ENCODE measurements around the gene ABCB8. TPM values are rescaled to one million over a fixed set of nuclear protein-coding genes. Genes with fewer than 3 reads are reported as not detected.

Gene ABCB8
- total RNA-seq: 10 to 100 TPM; 21.0 to 49.0 (median 31.6) TPM

DNA sequence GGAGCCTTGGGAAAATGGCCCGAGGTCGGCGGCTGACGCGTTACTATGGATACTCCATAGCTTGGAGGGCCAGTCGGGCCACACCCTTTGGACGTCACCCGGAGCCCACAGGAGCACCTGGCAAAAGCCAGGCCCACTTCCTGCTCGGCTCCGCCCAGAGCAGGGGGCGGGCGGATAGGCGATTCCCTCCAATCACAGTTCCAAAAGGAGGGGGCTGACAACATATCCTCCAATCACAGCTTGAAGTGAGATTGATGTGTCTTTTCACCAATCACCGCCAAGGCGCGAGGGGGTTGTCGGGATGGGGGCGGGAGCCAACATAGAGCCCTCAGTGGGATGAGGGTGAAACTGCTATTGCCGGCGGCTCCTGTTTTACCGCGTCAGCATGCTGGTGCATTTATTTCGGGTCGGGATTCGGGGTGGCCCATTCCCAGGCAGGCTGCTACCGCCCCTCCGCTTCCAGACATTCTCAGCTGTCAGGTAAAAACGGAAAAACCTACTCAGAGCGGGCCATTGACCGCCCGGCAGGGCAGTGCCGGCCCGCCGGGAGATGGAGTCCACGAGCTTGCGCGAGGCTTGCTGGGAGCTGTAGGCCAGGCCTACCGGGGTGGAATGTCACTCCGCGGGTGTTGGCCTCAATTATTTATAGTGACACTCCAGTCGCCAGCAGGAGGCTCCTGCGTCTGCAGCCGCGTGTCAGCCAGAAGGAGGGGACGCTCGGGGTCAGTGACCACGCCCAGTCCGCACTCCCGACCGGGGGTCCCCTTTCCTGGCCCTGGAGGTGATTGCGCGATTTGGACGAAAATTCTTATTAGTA lies at the start of gene ABCB8:
ABCB8 (plus strand) TSS at position 320 of the 817 bp plus-strand sequence; CDS start at position 386, 66 bp downstream.
- peaks cover 0 to 17% (median 7%) of the 10 kb centered on the region in 4 donors for H3K4me1 ChIP-seq
- H3K27me3 ChIP-seq: peaks cover 0 to 11% of the 10 kb centered on the region in 2 donors
- peak within 1 kb of the TSS; percentile 53 to 82 (median 68) for H3K4me3 ChIP-seq
- H3K36me3 ChIP-seq: peaks cover 0 to 28% (median 0%) of the 10 kb centered on the region in 3 donors
- no peaks in the 10 kb centered on the region for H3K9me3 ChIP-seq
- DNase-seq (ENCODE audit: low spot score in 2 of 2): peak; percentile 99 to 100
- TF ChIP-seq, protein P1, sequence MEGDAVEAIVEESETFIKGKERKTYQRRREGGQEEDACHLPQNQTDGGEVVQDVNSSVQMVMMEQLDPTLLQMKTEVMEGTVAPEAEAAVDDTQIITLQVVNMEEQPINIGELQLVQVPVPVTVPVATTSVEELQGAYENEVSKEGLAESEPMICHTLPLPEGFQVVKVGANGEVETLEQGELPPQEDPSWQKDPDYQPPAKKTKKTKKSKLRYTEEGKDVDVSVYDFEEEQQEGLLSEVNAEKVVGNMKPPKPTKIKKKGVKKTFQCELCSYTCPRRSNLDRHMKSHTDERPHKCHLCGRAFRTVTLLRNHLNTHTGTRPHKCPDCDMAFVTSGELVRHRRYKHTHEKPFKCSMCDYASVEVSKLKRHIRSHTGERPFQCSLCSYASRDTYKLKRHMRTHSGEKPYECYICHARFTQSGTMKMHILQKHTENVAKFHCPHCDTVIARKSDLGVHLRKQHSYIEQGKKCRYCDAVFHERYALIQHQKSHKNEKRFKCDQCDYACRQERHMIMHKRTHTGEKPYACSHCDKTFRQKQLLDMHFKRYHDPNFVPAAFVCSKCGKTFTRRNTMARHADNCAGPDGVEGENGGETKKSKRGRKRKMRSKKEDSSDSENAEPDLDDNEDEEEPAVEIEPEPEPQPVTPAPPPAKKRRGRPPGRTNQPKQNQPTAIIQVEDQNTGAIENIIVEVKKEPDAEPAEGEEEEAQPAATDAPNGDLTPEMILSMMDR (IDR thresholded peaks at IDR 0.05): peak; percentile 46 to 82 (median 57)
- TF ChIP-seq POLR2A (IDR thresholded peaks at IDR 0.05) (peak; percentile 25 to 82), EP300 (IDR thresholded peaks at IDR 0.05) (peak; percentile 31 to 86)
- WGBS, 2 donors: 0 to 1% methylated on average over 41 to 42 of the region's 53 CpGs
- peak within 1 kb of the TSS; percentile 75 to 92 (median 78) for H3K27ac ChIP-seq

DNA sequence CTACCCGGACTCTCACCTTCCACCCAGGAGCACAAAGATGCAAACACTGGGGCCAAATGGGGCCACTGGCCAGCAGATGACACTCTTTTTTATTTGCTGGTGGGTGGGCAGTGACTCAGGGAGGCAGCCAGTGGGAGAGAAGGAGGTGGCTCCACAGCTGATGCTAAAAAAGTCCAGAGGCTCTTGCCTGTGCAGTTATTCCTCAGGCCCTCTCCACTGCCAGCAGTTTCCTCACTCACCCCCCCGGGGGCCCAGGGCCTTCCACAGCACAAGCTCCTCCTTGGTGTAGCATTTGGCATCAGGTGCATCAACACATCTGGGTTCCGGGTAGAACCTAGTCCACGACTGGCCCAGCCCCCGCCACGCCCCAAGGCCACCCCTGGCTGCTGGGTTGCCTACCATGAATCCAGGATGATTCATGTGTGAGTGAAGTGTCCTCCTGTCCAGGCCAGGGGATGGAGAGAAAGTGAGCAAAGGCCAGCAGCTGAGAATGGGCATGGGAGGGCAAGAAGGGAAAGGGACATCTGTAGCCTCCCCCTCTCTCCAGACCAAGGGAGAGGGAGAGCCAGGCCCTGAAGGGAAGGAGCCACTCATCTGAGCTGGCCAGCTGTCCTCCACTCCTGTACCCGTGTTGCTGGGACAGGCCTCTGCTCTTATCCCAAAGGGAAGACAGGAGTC lies 48.4 kb upstream of the ABCB8 start:
- peaks cover 0 to 48% (median 12%) of the 10 kb centered on the region in 4 donors for H3K4me1 ChIP-seq
- no peak overlapping the region for H3K4me3 ChIP-seq
- 38 to 42% methylated on average over 6 to 7 of the region's 7 CpGs for WGBS, 2 donors

DNA sequence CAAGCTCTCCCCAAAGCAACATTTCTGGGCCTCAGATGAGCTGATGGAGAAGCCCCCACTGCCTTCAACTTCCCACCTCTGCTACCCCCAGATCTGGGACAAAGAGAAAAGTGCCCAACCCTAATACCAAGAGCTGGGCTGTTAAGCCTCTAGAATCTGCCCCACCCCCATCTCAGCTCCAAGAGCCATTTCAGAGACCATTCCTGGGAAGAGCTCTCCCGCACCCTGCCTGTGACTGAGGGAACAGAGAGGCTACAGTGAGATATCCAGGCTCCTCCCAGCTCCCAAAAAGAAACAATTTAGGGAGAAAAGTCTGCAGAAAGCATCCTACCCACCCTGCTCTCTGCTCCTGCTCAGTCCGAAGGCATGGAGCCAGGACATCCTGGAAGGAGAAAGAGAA lies 47.6 kb upstream of the ABCB8 start:
- TF ChIP-seq EP300 (IDR thresholded peaks at IDR 0.05) (no peak), POLR2A (IDR thresholded peaks at IDR 0.05) (no peak)
- TF ChIP-seq, protein P1 (IDR thresholded peaks at IDR 0.05): no peak

More for the DNA sequence above, 48.4 kb upstream of the ABCB8 start:
- H3K9me3 ChIP-seq: no peaks in the 10 kb centered on the region
- H3K36me3 ChIP-seq: no peaks in the 10 kb centered on the region
- no peak overlapping the region for H3K27ac ChIP-seq
- peaks cover 0 to 47% of the 10 kb centered on the region in 2 donors for H3K27me3 ChIP-seq
- no peak for DNase-seq (ENCODE audit: low spot score in 2 of 2)
- TF ChIP-seq EP300 (IDR thresholded peaks at IDR 0.05): no peak
- TF ChIP-seq POLR2A (IDR thresholded peaks at IDR 0.05): no peak
- TF ChIP-seq, protein P1 (IDR thresholded peaks at IDR 0.05): no peak

DNA sequence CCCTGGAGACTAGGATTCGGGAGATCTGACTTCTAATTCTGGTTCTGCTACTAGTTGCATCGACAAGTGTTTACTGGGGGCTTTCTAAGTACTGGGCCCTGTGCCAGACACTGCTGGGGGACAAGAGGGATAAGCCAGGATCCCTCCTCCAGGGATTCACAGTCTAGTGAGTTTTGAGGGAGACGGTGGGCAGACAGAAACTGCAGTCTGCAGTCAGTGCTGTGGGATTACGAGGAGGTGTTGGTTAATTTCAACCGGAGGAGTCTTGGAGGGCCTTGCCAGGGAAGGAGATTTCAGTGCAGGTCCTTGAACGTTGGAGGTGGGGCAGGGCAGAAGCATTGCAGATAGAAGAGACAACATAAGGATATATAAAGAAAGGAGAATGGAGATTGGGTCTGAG lies 46.6 kb upstream of the ABCB8 start:
- H3K27ac ChIP-seq: no peak overlapping the region
- H3K9me3 ChIP-seq: no peaks in the 10 kb centered on the region
- H3K4me3 ChIP-seq: no peak overlapping the region
- no peaks in the 10 kb centered on the region for H3K36me3 ChIP-seq
- H3K4me1 ChIP-seq: peaks cover 0 to 45% (median 10%) of the 10 kb centered on the region in 4 donors
- peaks cover 0 to 40% of the 10 kb centered on the region in 2 donors for H3K27me3 ChIP-seq
- WGBS, 2 donors: 47 to 66% methylated on average over 5 to 6 of the region's 6 CpGs
- TF ChIP-seq EP300 (IDR thresholded peaks at IDR 0.05) (no peak), POLR2A (IDR thresholded peaks at IDR 0.05) (no peak)
- TF ChIP-seq, protein P1 (IDR thresholded peaks at IDR 0.05): no peak
- DNase-seq (ENCODE audit: low spot score in 2 of 2): no peak

More for the DNA sequence above, 47.6 kb upstream of the ABCB8 start:
- H3K4me1 ChIP-seq: peaks cover 0 to 42% (median 10%) of the 10 kb centered on the region in 4 donors
- peaks cover 0 to 43% of the 10 kb centered on the region in 2 donors for H3K27me3 ChIP-seq
- H3K4me3 ChIP-seq: no peak overlapping the region
- H3K27ac ChIP-seq: no peak overlapping the region
- H3K36me3 ChIP-seq: no peaks in the 10 kb centered on the region
- 18 to 24% methylated on average over 2 of the region's 2 CpGs for WGBS, 2 donors
- DNase-seq (ENCODE audit: low spot score in 2 of 2): no peak
- no peaks in the 10 kb centered on the region for H3K9me3 ChIP-seq

Data from tibial nerve (tissue), 4 donors.